GM21515 (cell line): ENCODE measurements around the gene HPCAL4.

ENCODE experiments used
- ATAC-seq: cut with Tn5 transposase; IDR thresholded peaks from one replicate; pipeline ENCODE4 v1.9.1; 2021; ENCODE audit not compliant: unreplicated experiment

Gene HPCAL4

DNA sequence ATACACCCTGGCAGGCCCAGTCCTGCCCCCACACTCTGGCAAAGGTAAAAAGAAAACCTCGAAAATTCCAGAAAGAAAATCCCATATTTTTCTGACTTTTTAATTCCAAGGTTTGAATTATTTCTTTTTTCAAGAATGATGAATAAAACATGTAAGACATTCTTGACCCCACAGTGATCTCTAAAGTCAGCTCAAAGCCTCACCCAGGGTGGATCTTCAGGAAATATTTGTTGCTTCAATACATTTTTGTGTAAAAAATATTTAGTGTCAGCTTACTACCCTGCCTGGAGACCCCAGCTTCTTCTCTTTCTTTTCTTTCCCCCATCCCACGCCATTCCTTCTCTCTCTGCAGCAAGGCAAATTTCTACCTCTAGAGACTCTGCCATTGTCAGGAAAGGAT is 12.3 kb downstream of the HPCAL4 start:
- no peak for ATAC-seq

GRCh38 chr1:39677645-39678044 is 13.6 kb downstream of the HPCAL4 start:
- no peak for ATAC-seq

DNA sequence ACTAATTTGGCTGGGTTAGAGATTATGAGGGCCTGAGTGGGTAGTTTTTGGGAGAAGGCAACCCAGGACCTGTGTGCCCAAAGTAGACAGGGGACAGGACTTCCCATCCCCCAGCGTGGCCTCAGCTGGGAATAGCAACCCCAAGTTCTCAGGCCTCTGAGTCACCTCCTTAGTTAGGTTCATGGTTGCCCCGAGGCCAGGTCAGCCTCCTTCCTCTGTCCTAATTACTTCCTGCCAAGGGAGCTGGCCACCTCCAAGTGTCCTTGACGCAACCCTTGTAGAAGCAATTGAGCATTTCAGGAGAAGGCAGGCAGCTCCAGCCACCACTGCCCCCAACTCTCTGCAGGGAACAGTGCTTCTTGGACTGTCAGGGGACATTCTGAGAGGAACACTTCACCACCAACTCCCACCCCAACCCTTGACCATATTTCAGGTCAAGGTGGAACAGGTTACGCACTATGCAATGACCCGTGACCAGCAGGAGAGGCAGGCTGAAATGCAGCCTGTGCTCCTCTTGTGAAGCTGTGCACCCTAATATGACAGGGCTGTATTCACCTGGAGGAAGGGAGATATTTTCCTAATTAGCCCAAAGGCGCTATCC is 14.2 kb downstream of the HPCAL4 start:
- no peak for ATAC-seq

DNA sequence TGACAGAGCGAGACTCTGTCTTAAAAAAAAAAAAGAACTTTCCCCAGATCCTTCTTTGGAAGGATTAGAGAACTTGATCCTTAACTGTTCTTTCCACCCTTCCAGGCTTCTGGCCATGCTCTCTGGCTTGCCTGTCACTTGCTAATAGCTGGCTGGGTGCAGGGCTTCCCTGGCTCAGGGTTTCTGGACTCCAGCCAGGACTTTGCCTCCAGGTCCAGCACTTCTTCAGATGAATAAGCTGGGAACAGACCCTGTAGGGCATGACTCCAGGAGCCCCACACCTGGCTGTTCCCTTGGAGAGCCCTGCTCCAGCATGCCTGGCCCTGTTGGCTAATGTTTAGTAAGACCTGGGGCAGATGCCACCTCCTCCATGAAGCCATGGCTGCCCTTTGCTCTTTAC is 16.0 kb downstream of the HPCAL4 start:
- no peak for ATAC-seq

GRCh38 chr1:39673215-39673614 is 18.0 kb downstream of the HPCAL4 start:
- no peak for ATAC-seq

GRCh38 chr1:39672551-39672947 is 18.7 kb downstream of the HPCAL4 start:
- ATAC-seq = no peak

DNA sequence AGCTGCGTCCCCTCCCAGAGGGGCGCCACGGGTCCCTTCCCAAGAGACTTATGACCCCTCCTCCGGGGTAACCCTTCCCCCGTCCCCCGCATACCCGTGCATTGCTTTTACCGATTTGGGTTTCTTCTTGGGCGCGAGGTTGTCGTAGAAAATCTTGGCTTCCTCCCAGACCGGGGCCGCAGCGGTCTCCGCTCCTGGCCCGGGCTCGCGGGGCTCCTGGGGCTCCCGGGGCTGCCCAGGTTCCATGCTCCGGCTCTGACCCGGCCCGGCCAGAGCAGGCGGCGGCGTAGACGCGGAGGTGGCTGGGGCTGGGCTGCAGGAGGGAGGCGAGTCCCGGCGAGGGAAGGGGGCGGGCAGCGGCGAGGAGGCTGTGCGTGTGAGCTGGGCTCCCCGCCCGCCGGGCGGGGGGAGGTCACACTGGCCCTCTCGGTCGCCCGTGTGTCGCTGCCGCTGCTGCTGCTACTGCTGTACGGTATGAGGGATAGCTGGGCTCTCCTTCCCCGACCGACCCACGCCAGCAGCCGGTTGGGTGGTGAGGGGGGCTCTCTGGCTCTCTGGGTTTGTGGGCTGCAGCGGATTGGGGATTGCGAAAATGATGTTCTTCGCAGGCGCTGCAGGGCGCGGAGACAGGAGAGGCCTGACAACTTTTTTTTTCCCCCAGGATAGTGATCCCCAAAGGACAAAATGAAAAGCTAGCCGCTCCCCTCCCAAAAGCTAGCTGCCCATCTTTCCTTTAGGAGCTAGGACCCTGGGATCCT is 19.3 kb downstream of the HPCAL4 start, which contains the start of gene NT5C1A:
TSS of gene NT5C1A (minus strand) at position 315 of the 758 bp plus-strand sequence. CDS start at position 246, 69 bp downstream.
- ATAC-seq = no peak

DNA sequence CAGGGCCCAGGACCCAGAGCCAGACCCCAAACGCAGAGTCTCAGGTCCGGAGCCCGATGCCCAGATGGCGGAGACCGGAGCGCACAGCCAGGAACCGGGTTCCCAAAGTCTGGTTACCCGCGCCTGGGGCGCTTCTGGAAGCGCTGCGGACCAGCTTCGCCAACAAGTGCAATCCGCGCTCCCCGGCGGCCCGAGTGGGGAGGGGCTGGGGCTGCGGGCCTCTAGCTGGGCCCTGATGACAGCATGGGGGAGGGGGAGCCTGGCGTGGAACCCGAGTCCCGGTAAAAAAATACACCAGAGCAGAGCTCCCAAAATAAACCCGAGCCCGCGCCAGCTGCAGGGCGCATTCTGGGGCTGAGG is 19.8 kb downstream of the HPCAL4 start:
- ATAC-seq = no peak

DNA sequence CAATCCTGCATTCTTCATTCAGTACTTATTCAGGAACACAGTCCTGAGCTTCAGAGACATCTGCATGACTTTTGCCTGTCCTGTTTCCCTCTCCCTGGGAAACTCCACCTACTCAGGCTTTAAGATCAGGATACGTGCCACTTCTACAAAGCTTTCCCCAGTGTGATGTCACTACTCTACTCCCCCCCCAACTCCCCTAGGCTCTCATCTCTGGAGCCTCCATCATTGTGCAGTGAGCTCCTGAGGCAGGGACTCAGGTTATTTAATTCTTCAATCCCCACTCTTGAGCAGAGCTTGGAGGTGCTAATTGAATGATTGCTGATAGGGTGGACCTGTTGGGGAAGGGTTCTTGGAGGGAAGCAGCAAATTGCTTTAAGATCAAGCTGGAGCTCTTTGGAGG is 20.5 kb downstream of the HPCAL4 start:
- no peak for ATAC-seq

GRCh38 chr1:39668894-39669293 is 22.3 kb downstream of the HPCAL4 start:
- no peak for ATAC-seq

DNA sequence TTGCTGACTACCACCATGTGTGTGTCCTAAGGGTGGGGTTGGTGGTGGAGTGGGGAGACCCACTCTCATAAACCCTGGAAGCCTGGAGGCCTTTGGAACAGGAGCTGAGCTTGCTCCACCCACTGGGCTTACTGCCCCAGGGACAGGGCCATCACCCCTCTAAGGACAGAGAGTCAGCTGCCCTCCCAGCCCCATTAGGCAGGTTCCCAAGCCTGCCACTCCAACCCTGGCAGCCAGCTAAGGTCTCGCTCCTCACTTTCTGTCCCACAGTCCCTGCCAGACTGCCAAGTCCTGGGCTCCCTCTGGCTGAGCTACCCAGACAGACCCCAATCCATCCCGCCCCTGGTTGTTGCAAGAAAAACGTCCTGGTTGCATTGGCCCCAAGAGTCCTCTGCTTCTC is 23.1 kb downstream of the HPCAL4 start:
- no peak for ATAC-seq

DNA sequence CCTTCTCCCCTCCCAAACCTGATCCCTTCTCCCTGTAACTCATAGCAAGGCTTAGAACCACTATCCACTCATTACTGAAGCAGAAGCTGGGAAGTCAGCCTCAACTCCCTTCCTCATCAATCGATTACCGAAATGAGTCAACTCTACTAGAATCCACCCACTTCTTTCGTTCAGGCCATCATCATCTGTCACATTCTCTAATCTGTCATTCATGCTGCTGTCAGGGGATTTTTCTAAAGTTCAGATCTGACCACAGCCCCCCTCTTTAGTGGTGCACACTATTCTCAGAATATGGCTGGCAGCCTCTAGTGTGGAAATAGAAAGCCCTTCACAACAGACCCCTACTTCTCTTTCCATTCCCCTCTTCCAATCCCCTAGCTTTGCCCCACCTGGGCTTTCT is 24.5 kb downstream of the HPCAL4 start:
- ATAC-seq = peak; percentile 68

DNA sequence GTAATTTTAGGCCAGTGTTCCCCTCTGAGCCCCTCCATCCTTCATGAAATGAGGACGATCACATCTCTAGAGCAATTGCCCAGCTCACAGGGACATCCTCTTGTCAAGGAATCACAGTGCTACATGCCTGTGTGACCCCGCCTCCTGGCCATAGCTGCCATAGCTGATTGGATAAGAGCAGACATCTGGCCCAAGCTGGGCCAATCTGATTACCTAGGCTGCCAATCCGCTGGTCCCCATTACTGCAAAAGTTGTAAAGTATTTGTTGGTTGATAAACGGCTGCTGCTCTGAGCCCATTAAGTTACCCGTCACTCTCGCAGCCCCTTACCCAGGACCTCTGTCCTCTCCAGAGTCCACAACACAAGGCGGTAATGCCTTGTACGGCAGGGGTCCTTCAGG is 27.7 kb downstream of the HPCAL4 start:
- ATAC-seq = no peak

- no peak for ATAC-seq
Measured at GRCh38 chr1:39662861-39663260, 28.4 kb downstream of the HPCAL4 start.

DNA sequence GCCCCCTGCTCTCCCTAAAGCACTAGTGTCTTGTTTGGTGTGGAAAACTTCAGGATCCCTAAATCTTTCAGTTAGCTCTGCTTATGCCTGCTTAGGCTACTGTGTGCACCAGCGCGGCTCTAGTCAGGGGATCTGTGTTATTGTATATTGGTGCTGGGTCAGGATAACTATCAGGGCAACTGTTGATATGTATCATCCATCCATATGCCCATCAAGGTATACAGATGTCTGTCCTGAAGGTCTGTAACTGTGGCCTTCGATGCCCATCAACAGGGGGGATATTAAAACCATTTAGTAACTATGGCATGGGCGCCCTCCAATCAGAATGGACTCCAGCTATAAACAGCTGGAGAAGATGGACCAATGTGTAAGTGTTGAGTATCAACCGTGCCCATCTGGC is 31.7 kb downstream of the HPCAL4 start:
- ATAC-seq = no peak

DNA sequence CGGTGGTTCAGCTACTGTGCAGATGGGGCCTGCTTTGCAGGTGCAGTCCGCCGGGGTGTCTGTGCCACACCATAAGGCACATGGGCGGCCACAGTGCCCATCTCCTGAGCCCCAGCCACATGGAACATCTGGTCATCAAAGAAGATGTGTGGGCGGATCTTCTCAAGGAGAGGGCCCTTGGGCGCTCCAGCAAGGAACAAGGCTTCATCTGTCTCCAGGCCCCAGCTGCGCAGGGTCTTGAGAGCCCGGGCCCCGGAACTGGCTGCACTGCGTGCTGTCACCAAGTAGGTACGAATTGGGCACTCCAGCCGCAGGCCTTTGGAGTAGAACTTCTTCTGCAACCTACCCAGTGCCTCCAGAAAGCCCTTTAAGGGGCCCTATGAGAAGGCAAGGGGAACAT is 32.1 kb downstream of the HPCAL4 start:
- ATAC-seq = no peak

DNA sequence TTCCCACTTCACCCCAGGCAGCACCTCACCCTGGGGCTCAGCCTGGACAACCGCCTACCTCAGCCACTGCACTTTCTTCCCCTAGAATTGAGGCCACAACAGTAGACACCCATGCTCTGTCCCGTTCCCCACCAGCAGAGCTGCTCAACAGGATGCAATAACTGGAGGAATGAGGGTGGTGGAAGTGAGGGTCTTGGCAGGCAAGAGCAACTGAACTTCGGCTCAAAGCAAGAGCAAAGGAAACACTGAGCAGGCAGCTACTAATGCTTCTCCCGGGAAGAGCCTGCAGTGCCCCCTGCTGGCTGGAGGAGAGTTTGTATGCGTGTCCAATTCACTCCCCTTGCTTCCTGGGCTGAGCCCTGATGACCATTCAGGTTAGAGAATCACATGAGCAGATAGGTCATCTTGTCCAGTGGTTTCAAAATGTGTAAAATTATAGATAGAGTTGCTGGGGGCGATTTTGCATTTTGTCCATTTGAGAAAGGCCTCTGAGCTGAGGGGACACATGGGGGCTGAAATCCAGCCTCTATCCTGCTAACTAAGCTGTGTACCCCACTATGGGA is 33.2 kb downstream of the HPCAL4 start:
- ATAC-seq = no peak

GRCh38 chr1:39657402-39657801 is 33.8 kb downstream of the HPCAL4 start:
- ATAC-seq = no peak

- no peak for ATAC-seq
Measured at GRCh38 chr1:39656391-39656790, 34.8 kb downstream of the HPCAL4 start.

DNA sequence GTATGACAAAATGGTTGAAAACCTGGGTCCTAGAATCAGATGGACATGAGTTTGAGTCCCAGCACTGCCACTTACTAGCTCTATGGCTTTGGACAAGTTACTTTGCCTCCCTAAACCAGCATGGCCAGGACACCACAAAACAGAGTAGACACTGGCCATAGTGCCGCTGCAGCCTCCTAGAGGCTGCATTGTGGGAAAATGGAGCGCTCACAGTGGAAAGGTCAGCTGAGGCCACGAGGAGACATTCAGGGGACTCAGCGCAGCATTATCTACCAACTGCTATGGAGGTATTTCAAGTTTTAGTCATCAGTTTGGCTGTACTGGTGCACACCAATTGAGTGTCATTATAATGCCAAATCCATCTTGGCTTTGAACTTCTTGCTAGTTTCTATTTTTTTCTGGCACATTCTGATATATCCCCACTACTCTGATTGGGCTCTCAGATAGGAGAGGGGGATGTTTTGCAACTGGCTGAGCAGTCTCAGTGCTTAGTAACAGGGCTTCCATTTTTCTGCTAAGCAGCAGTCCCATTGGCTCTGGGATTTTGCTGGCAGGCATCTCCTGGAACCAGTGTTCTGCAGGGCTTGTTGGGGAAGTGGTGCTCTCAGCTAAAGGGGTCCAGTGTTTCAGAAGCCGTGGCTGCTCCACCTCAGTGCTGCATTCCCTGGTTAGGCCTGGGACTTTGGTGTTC is 35.5 kb downstream of the HPCAL4 start:
- ATAC-seq = no peak

DNA sequence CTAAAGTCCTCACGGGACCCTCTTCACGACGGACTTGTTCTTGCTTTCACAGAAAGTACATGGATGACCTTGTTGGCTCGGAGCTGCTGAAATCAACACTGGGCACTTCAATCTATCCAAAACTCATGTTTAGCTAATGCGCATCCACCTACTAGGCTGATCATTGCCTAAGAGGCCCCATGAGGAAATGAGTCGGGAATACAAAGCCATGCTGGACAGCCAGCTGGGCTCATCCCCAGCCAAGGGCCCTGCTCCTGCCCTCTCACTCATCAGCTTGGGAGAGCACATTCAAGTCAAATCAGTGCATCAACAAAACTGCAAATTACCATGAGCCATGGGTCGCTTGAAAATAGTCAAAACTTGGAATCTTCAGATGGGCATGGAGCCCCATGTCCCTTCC is 36.9 kb downstream of the HPCAL4 start:
- no peak for ATAC-seq

DNA sequence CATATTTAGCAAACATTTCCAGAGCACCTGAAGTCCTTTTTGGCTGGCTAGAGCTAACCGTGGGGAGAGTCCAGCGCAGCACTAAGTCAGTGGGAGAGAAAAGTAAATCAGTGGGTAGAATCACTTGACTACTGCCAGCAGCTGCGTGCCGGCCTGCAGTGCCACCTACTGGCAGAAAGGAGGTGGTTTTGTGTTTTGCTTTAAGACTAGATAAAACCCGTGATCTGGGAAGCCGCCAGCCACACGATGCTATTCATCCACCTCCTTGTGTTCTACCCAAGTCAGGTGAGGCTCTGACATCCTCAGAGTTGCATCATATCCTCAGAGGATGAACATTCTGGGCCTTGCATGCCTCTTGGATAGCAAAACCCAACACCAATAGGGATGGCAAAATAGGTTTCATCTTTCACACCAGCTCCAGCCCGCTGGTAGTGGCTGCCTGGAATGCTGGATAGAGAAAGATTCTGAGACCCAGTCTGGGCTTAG is 37.6 kb downstream of the HPCAL4 start:
- no peak for ATAC-seq
